ENCODE data around the gene IFNGR1. TPM values are rescaled to one million over a fixed set of nuclear protein-coding genes. Genes with fewer than 3 reads are reported as not detected.
A peak's percentile ranks its signal among the peaks of the same experiment; 100 is the strongest.

IFNGR1 gene
- total RNA-seq, 1 donor from 2014 or later: 38.3 TPM

- Mint-ChIP-seq H3K4me1 (ENCODE audit: low read depth, unreplicated experiment) (peaks cover 43% of the 10 kb centered on the region), H3K9me3 (ENCODE audit: unreplicated experiment) (no peaks in the 10 kb centered on the region)
- no peak overlapping the region for H3K9ac ChIP-seq (ENCODE audit: low read length)
Measured at GRCh38 chr6:137235686-137236085, 16.5 kb upstream of the IFNGR1 start.

DNA sequence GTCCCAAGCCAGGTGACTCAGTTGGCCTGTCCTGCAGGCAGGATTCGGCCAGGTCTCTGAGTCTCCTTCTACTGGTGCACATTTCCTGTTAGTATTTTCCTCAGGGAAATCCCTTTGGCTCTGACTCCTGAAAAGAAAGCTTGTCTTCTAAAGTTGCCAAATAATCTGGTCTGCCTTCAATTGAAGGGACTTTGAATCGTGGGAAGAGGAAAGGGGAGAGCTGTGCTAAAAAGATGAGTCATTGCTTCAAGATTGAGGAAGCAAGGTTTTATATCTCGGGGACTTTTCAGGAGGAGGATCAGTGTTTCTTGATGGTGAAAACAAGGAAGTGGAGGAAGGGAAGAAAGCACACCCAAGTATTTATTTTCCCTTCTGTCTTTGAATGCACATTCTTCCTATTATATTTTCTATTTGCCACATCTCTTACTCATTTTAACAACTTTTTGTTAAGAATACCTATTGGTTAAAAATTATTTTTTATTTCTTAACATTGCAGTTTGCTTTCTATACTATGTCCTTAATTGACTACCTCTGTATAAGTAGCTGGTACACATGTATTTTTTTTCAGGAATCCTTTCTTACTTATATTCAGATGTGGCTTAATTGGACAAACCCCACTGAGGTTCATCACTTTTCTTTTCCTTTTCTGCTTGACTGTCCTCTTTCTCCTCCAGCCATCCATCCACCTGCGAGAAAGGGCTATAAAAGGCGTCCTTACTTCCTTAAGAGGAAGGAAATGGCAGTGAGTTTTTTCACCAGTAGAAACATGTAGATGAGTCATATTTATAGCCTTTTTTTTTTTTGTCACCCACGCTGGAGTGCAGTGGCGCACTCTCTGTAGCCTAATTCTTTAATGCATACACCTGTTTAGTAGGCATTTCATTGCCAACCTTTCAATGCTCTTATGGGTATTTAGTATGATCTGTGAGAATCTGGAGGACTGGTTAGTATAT lies 15.0 kb upstream of the IFNGR1 start:
- peak overlapping the region; percentile 24 for H3K27ac ChIP-seq (ENCODE audit: low read depth, low read length)
- H3K4me1 Mint-ChIP-seq (ENCODE audit: low read depth, unreplicated experiment): peaks cover 48% of the 10 kb centered on the region
- TF ChIP-seq CTCF (IDR thresholded peaks at IDR 0.05; ENCODE audit: insufficient read depth, low read depth, low read length) (no peak), EZH2 (IDR thresholded peaks at IDR 0.05; ENCODE audit: insufficient read depth, low read length) (no peak)

More at GRCh38 chr6:137235686-137236085, 16.5 kb upstream of the IFNGR1 start:
- Histone ChIP-seq H3K4me3 (ENCODE audit: insufficient read depth, low read depth, low read length) (no peak overlapping the region), H3K4me1 (ENCODE audit: insufficient read depth, low read length) (peaks cover 25% of the 10 kb centered on the region), H3K4me2 (ENCODE audit: low read length) (no peak overlapping the region), H2AFZ (ENCODE audit: low read depth, low read length) (no peak overlapping the region), H3K9me3 (ENCODE audit: insufficient read depth, low read depth, low read length) (no peaks in the 10 kb centered on the region), H3K27me3 (ENCODE audit: insufficient read depth, low read length) (no peaks in the 10 kb centered on the region), H3K36me3 (ENCODE audit: insufficient read depth, low read length) (no peaks in the 10 kb centered on the region), H3K27ac (ENCODE audit: low read depth, low read length) (no peak overlapping the region), H3K79me2 (ENCODE audit: insufficient read depth, low read length) (no peaks in the 10 kb centered on the region), H4K20me1 (ENCODE audit: insufficient read depth, low read length) (no peaks in the 10 kb centered on the region)
- FAIRE-seq (no peak), DNase-seq (ENCODE audit: low read depth) (no peak)
- no peak for TF ChIP-seq EZH2 (IDR thresholded peaks at IDR 0.05; ENCODE audit: insufficient read depth, low read length)
- no peak for TF ChIP-seq CTCF (IDR thresholded peaks at IDR 0.05; ENCODE audit: insufficient read depth, low read depth, low read length)
- Mint-ChIP-seq H3K4me3 (ENCODE audit: unreplicated experiment) (no peak overlapping the region), H3K36me3 (ENCODE audit: low read depth, unreplicated experiment) (no peaks in the 10 kb centered on the region), H3K27me3 (ENCODE audit: low read depth, unreplicated experiment) (no peaks in the 10 kb centered on the region), H3K27ac (ENCODE audit: unreplicated experiment) (no peak overlapping the region)

DNA sequence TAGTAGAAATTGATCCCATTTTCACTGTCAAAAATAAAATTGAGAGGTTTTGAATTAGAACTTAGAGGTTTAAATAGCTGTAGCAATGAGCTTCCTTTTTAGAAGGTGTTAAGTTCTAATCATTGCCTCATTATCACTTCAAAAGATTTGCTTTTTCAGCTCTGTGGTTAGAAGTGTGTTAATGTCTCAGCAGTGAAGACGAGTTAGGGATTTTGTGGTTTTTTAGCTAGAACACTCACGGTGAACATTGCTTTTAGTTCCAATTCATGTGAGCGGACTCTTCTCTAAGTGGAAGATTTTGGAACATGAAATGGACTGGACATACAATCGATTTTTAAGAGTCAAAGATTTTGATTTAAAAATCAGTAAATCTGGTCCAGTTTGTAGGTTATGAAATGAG lies 12.7 kb upstream of the IFNGR1 start:
- H3K27ac ChIP-seq (ENCODE audit: low read depth, low read length): no peak overlapping the region
- no peaks in the 10 kb centered on the region for H3K79me2 ChIP-seq (ENCODE audit: insufficient read depth, low read length)
- Mint-ChIP-seq H3K4me1 (ENCODE audit: low read depth, unreplicated experiment) (peaks cover 32% of the 10 kb centered on the region), H3K27me3 (ENCODE audit: low read depth, unreplicated experiment) (peaks cover 10% of the 10 kb centered on the region), H3K27ac (ENCODE audit: unreplicated experiment) (no peak overlapping the region), H3K9me3 (ENCODE audit: unreplicated experiment) (no peaks in the 10 kb centered on the region), H3K4me3 (ENCODE audit: unreplicated experiment) (no peak overlapping the region), H3K36me3 (ENCODE audit: low read depth, unreplicated experiment) (no peaks in the 10 kb centered on the region)
- no peaks in the 10 kb centered on the region for H4K20me1 ChIP-seq (ENCODE audit: insufficient read depth, low read length)
- H3K4me1 ChIP-seq (ENCODE audit: insufficient read depth, low read length): peaks cover 13% of the 10 kb centered on the region
- TF ChIP-seq EZH2 (IDR thresholded peaks at IDR 0.05; ENCODE audit: insufficient read depth, low read length): no peak
- TF ChIP-seq CTCF (IDR thresholded peaks at IDR 0.05; ENCODE audit: insufficient read depth, low read depth, low read length): no peak
- no peak overlapping the region for H3K4me3 ChIP-seq (ENCODE audit: insufficient read depth, low read depth, low read length)
- H2AFZ ChIP-seq (ENCODE audit: low read depth, low read length): no peak overlapping the region
- no peaks in the 10 kb centered on the region for H3K27me3 ChIP-seq (ENCODE audit: insufficient read depth, low read length)
- FAIRE-seq (no peak), DNase-seq (ENCODE audit: low read depth) (no peak)
- H3K36me3 ChIP-seq (ENCODE audit: insufficient read depth, low read length): no peaks in the 10 kb centered on the region
- no peak overlapping the region for H3K9ac ChIP-seq (ENCODE audit: low read length)
- H3K9me3 ChIP-seq (ENCODE audit: insufficient read depth, low read depth, low read length): no peaks in the 10 kb centered on the region
- H3K4me2 ChIP-seq (ENCODE audit: low read length): no peak overlapping the region

More for the DNA sequence above, 15.0 kb upstream of the IFNGR1 start:
- DNase-seq (ENCODE audit: low read depth) (peak; percentile 70), FAIRE-seq (no peak)
- H4K20me1 ChIP-seq (ENCODE audit: insufficient read depth, low read length): no peaks in the 10 kb centered on the region
- Mint-ChIP-seq H3K9me3 (ENCODE audit: unreplicated experiment) (no peaks in the 10 kb centered on the region), H3K27ac (ENCODE audit: unreplicated experiment) (peak overlapping the region; percentile 90), H3K4me3 (ENCODE audit: unreplicated experiment) (no peak overlapping the region), H3K27me3 (ENCODE audit: low read depth, unreplicated experiment) (peaks cover 10% of the 10 kb centered on the region), H3K36me3 (ENCODE audit: low read depth, unreplicated experiment) (no peaks in the 10 kb centered on the region)
- no peak overlapping the region for H3K9ac ChIP-seq (ENCODE audit: low read length)
- peaks cover 25% of the 10 kb centered on the region for H3K4me1 ChIP-seq (ENCODE audit: insufficient read depth, low read length)
- H3K79me2 ChIP-seq (ENCODE audit: insufficient read depth, low read length): no peaks in the 10 kb centered on the region
- no peak overlapping the region for H2AFZ ChIP-seq (ENCODE audit: low read depth, low read length)
- no peaks in the 10 kb centered on the region for H3K36me3 ChIP-seq (ENCODE audit: insufficient read depth, low read length)
- H3K4me3 ChIP-seq (ENCODE audit: insufficient read depth, low read depth, low read length): no peak overlapping the region
- H3K27me3 ChIP-seq (ENCODE audit: insufficient read depth, low read length): no peaks in the 10 kb centered on the region
- no peaks in the 10 kb centered on the region for H3K9me3 ChIP-seq (ENCODE audit: insufficient read depth, low read depth, low read length)
- H3K4me2 ChIP-seq (ENCODE audit: low read length): peak overlapping the region; percentile 9
